Bladder microvascular endothelial cell (primary cell): ENCODE results near the gene ENTREP1. TPM values are rescaled to one million over a fixed set of nuclear protein-coding genes. Genes with fewer than 3 reads are reported as not detected.

ENCODE experiments used
- total RNA-seq: library from RNA; depleted of rRNA; stranded (reverse); fragments of >200 nt; gene quantifications from 2 replicates; pipeline ENCODE4 v1.2.3, GENCODE V29; 2014

The ENTREP1 gene
- 1.8 and 19.8 TPM in 2 replicates for total RNA-seq

DNA sequence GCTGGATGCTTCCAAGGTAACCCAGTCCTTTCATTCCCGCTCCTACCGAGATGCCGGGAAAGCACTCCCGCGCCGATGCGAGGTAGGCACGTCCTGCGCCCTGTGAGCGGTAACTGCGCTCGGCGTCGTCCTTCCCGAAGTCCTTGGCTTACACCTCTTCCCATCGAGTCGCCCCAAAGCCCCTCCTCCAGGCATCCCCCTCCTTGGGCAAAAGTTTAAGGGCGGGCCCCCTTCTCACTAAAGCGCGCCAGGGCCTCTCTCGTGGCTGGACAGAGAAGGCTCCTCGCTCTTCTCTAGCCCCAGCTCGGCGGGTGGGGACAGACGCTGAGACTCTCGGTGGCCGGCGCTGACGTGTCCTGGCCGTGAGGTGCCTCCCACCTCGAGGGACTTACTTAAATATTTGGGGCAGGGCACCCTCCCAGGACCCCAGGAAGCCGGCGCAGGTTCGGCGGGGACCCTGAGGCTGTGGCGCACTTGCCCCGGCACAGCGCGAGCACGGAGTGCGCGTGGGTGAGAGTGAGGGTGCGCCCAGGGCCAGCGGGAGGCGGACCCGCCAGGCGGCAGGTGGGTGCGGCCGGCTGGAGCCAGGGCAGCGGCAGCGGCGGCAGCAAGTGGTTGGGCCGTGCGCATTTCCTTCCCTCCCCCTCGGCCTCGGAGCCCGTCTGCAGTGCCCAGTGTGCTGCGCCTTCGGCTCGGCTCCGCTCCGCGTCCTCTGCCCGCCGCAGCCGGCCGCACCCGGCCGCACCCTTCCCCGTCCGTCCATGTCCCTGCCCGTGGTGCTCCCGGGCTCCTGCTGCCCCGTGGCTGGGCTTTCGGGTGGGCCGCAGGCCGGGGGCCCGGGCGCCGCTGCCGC, at the start of gene ENTREP1:
TSS of gene ENTREP1 (plus strand) at position 667 of the 853 bp plus-strand sequence. CDS start at position 762, 95 bp downstream.

Other genes with a start within 250 kb of the ENTREP1 start
- gene TJP2, start 150.9 kb upstream of the ENTREP1 start, total RNA-seq, result 94.0 and 134 TPM in 2 replicates